ENCODE data around the gene C15orf39.

C15orf39 gene

GRCh38 chr15:75167588-75168350 lies 33.9 kb upstream of the C15orf39 start:
- Histone ChIP-seq H3K4me2 (ENCODE audit: low read length) (no peak overlapping the region), H3K9me2 (replicated peaks; ENCODE audit: control insufficient read depth, low read length) (no peaks in the 10 kb centered on the region), H3F3A (ENCODE audit: control insufficient read depth, insufficient read depth) (no peaks in the 10 kb centered on the region), H3K4me1 (ENCODE audit: control insufficient read depth, low read length) (no peaks in the 10 kb centered on the region), H3K27ac (ENCODE audit: low read depth, low read length) (no peak overlapping the region), H3K36me3 (ENCODE audit: control insufficient read depth, low read length) (no peaks in the 10 kb centered on the region), H3K79me2 (ENCODE audit: control insufficient read depth, low read length) (no peaks in the 10 kb centered on the region), H3K9me3 (ENCODE audit: control insufficient read depth, insufficient read depth, low read length) (no peaks in the 10 kb centered on the region), H4K20me1 (ENCODE audit: control insufficient read depth, insufficient read depth, low read depth, low read length) (no peaks in the 10 kb centered on the region), H3K27me3 (ENCODE audit: control insufficient read depth, low read length) (peaks cover 25% of the 10 kb centered on the region), H3K4me3 (ENCODE audit: low read length) (no peak overlapping the region)
- TF ChIP-seq CTCF (IDR thresholded peaks at IDR 0.05; ENCODE audit: low read depth, low read length, poor library complexity, severe bottlenecking) (no peak), EZH2phosphoT487 (IDR thresholded peaks at IDR 0.05; ENCODE audit: borderline replicate concordance, low read length) (no peak)

GRCh38 chr15:75168374-75168773 lies 33.3 kb upstream of the C15orf39 start:
- H3K9me3 ChIP-seq (ENCODE audit: control insufficient read depth, insufficient read depth, low read length), result no peaks in the 10 kb centered on the region
- no peak for TF ChIP-seq CTCF (IDR thresholded peaks at IDR 0.05; ENCODE audit: low read depth, low read length, poor library complexity, severe bottlenecking)
- no peak for TF ChIP-seq EZH2phosphoT487 (IDR thresholded peaks at IDR 0.05; ENCODE audit: borderline replicate concordance, low read length)

GRCh38 chr15:75170203-75170602 lies 31.5 kb upstream of the C15orf39 start:
- Histone ChIP-seq H3K4me1 (ENCODE audit: control insufficient read depth, low read length) (no peaks in the 10 kb centered on the region), H3K9me2 (replicated peaks; ENCODE audit: control insufficient read depth, low read length) (no peaks in the 10 kb centered on the region), H3K36me3 (ENCODE audit: control insufficient read depth, low read length) (no peaks in the 10 kb centered on the region), H3K9me3 (ENCODE audit: control insufficient read depth, insufficient read depth, low read length) (no peaks in the 10 kb centered on the region), H3K27me3 (ENCODE audit: control insufficient read depth, low read length) (peaks cover 28% of the 10 kb centered on the region), H4K20me1 (ENCODE audit: control insufficient read depth, insufficient read depth, low read depth, low read length) (no peaks in the 10 kb centered on the region), H3K4me2 (ENCODE audit: low read length) (no peak overlapping the region), H3K4me3 (ENCODE audit: low read length) (no peak overlapping the region), H3F3A (ENCODE audit: control insufficient read depth, insufficient read depth) (no peaks in the 10 kb centered on the region), H3K79me2 (ENCODE audit: control insufficient read depth, low read length) (no peaks in the 10 kb centered on the region), H3K27ac (ENCODE audit: low read depth, low read length) (no peak overlapping the region)
- no peak for TF ChIP-seq CTCF (IDR thresholded peaks at IDR 0.05; ENCODE audit: low read depth, low read length, poor library complexity, severe bottlenecking)
- no peak for TF ChIP-seq EZH2phosphoT487 (IDR thresholded peaks at IDR 0.05; ENCODE audit: borderline replicate concordance, low read length)

More at GRCh38 chr15:75168374-75168773, 33.3 kb upstream of the C15orf39 start:
- Histone ChIP-seq H3K79me2 (ENCODE audit: control insufficient read depth, low read length) (no peaks in the 10 kb centered on the region), H3K27ac (ENCODE audit: low read depth, low read length) (no peak overlapping the region), H3K36me3 (ENCODE audit: control insufficient read depth, low read length) (no peaks in the 10 kb centered on the region), H3K4me3 (ENCODE audit: low read length) (no peak overlapping the region), H3F3A (ENCODE audit: control insufficient read depth, insufficient read depth) (no peaks in the 10 kb centered on the region), H3K27me3 (ENCODE audit: control insufficient read depth, low read length) (peaks cover 28% of the 10 kb centered on the region), H4K20me1 (ENCODE audit: control insufficient read depth, insufficient read depth, low read depth, low read length) (no peaks in the 10 kb centered on the region), H3K4me1 (ENCODE audit: control insufficient read depth, low read length) (no peaks in the 10 kb centered on the region), H3K9me2 (replicated peaks; ENCODE audit: control insufficient read depth, low read length) (no peaks in the 10 kb centered on the region), H3K4me2 (ENCODE audit: low read length) (no peak overlapping the region)

All from DOHH2 (cell line).